ENCODE measurements around the gene RPUSD1.
"Not testable (repeated sequence)": the region's sequence is repeated elsewhere in the genome, so short reads cannot be mapped to it uniquely, and the experiment has no call there.

RPUSD1 gene, protein sequence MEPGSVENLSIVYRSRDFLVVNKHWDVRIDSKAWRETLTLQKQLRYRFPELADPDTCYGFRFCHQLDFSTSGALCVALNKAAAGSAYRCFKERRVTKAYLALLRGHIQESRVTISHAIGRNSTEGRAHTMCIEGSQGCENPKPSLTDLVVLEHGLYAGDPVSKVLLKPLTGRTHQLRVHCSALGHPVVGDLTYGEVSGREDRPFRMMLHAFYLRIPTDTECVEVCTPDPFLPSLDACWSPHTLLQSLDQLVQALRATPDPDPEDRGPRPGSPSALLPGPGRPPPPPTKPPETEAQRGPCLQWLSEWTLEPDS
- 18.7 to 66.6 (median 27.9) reads per million in 3 experiments for total RNA-seq

DNA sequence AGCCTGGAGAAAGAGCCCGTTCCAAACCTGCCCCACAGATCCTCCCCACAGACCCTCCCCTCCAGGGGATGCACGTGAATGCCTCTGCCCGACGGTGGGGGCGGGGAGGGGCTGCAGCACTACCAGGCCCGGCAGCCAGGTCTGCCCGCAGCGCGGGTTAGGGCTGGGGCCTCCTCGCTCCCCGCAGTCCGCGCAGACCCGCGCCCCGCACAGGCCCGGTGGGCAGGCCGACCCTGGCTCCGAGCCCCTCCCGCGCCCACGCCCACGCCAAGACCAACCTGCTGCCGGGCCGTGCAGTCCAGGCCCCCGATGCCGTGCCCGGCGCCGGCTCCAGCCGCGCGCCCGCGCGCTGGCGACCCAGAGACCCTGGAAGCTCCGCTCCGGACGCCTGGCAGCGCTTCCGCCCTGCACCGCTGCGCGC is at the start of gene RPUSD1:
Gene RPUSD1 (minus strand): TSS at position 404 of the 421 bp plus-strand sequence. CDS start 644 bp downstream, outside the sequence.
- no peak for DNase-seq

DNA sequence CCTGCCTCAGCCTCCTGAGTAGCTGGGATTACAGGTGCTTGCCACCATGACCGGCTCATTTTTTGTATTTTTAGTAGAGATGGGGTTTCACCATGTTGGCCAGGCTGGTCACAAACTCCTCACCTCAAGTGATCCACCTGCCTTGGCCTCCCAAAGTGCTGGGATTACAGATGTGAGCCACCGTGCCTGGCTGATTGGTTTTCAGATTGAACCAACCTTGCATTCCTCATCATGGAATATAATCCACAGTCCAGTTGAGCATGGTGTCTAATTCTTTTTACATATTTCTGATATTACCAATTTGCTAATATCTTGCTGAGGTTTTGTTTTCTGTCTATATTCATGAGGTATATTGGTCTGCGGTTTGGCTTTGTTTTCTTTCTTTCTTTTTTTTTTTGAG is 48.6 kb upstream of the RPUSD1 start:
- not testable (repeated sequence) for DNase-seq

DNA sequence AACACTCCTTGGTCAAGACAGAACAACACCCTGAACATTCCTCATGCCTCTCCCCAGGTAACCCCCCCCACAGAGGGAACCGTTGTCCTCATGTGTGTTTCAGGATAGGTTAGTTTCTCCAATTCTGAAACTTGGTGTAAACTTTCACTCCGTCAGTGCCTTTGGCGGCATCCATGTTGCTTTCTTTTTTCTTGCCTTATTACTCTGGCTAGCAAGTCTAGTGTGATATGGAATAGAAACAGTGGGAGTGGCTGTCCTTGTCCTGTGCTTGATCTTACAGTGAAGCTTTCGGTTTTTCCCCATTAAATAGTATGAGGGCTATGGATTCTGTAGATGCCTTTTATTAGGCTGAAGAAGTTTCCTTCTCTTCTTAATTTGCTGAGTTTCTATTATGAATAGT is 48.0 kb upstream of the RPUSD1 start:
- DNase-seq, result no peak

DNA sequence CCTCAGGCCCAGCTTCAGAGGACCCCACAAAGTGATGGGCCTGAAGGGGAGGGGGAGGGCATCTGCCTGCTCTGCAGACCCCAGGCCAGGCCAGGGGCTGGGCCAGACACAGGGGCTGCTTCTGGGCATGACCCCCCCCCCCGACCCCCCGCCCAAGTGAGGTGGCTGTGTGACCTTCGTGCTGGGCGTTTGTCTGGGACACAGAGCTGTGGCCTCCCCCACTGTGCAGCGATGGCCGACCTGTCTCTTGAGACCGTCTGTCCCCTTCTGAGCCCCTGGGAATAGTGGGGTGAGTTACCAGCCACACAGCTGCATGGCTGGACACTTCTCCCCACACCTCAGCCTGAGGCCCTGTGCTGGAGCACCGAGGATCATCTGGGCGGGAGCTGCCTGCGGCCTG is 47.2 kb upstream of the RPUSD1 start:
- no peak for DNase-seq

DNA sequence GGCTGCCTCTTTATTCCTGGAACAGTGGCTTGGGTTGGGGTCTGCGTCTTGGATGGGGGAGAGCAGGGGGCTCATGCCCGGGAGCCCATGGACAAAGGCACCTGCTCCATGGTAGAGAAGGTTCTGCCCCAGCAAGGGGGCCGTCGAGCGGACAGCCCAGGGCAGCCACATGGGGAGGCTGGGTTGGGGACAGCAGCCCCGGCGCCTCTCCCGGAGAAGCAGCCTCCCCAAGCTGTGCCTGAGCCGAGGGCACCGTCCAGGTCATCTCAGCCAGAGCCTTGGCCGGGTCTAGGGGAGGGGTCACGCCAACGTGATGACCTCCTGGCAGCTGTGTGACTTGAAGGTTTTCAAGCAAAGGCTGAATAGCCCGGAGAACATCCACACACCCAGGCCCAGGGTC is 45.2 kb upstream of the RPUSD1 start:
- no peak for DNase-seq

DNA sequence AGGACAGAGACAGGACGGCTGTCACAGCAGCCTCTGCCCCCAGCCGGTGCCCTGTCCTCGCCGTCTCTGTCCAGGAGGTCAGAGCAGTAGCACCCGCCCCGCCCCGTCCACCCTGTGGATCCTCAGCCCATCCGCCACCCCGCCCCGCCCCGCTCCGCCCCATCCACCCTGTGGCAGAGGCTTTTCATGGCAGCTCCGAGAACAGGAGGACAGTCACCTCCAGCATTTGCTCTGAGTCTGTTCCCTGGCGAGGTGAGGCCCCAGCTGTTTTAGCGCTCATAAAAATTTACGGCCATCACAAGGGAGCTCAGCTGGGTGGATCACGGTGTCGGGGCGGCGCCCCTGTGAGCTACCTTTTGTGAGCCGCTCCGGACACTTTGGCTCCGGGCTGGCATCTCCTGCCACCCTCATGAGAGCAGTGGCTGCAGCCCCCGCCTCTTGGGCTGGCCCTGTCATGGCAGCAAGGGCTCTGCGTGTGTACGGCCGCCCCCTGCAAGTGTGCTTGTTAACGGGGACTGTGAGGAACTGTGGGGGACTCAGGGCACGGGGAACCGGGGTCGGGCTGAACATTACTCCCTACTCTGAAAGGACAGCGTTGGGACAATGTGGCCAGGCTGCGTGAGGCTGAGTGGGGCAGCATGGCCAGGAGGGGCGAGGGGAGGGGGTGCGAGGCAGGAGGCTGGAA is 44.6 kb upstream of the RPUSD1 start:
- no peak for DNase-seq

DNA sequence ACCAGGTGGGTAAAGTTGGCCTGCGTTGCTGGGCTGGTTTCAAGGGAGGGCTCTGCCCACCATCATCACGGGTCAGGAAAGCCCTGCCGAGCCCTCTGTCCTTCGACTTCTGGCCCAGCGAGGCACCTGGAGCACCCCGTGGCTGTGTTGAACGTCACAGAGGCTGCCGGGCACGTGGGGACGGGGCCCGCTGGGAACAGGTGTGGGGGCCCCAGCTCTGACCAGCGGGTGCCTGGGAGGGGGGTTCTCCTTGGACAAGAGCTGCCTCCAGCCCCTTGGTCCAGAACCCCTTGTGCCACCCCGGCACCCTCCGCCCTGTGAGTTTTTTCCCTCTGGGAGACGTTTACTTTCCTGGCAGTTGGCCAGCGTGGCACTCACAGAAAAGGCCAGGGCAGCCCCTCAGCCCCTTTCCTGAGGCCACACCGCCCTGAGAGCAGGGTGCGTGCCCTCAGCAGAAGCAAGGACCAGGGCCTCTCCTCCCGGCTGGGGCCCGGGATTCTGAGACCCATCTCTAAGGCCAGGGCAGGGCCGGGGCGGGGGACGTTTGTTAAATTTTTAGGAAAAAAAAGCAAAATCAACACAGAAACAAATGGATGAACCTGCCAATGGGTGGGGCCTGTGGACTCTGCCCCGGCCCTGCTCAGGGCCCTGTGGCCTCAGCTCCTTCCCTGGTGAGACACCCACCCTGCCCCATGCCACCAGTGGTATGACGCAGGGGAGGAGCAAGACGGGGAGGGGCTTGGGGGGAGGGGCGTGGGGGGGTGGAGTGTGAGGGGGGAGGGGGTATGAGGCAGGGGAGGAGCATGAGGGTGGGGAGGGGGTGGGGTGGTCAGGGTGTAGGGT is 43.6 kb upstream of the RPUSD1 start:
- DNase-seq, result no peak

DNA sequence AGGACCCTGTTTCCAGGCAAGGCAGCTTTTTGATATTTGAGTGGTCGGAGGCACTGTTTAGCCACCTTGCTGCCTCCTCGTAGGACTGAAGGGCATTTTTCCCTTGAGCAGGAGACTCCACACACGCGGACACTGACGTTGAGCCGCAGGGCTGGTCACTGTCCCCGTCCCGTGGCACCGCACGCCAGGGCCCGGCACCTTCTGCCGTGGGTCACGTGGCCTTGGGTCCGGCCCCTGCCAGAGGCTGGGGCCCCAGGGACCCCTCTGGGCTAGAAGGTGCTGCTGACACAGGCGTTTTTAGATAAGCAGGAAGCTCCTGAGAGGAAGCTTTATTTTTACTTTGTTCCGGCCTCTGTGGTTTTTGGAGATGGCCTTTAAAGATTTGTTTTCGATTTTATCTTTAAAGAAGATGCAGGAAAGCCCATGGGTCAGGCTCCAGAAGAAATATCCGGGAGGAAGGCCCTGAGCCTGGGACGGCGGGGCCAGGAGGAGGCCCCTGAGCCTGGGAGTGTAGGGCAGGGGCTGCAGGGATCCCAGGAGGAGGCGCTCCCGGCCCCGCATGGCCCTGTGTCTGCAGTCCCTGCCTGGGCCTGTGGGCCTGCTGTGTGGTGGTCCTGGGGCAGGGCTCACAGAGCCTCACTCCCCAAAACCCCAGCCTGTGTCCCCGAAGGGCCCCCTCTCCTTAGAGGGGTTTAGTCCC is 42.8 kb upstream of the RPUSD1 start:
- DNase-seq, result no peak

DNA sequence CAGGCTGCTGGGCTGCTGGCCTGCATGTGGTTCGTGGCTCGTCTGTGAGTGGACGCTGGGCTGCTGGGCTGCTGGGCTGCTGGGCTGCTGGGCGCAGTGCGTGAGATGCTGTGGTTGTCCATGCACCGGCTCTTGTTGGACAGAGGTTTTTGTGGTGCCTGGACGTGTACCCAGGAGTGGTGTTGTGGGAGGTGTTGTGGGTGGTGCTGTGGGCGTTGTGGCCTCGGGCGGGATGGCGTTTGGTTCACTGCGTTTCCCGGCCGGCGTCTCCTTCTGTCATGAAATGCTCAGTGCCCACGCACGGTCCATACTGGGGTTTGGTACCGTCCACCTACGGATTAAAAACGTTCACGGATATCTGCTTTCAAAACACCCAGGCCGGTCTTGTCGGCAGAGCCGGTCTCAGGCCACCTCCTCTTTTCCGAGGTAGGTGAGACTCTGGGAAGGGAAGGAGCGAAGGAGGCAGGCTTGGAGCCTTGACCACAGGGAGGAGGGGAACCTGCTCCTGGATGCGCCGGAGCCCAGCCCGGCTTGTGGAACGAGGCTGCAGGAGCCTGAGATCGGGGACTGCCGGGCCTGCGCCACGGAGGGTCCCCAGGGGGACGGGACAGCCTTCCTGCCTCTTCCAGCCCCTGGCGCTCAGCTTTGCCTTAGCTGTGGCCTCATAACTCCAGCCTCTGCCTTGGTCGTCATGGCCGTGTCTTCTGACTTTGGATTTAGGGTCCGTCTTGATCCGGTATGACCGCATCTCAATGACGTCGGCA is 42.1 kb upstream of the RPUSD1 start:
- DNase-seq, result no peak

DNA sequence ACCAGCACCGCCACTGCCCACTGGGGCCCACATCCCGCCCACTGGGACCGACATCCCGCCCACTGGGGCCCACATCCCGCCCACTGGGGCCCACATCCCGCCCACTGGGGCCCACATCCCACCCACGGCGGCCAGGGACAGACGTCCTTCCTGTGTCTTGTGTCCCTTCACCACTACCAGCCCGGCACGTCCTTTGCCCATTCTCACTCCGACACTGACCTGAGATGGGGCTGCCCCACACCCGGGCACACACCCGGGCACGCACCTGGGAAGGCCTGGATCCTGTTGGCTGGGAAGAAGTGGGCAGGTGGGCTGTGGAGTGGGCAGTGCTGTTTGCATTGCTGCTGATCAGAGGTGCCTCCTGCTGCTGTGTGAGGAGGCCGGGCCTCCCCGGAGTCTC is 40.7 kb upstream of the RPUSD1 start:
- DNase-seq, result no peak

DNA sequence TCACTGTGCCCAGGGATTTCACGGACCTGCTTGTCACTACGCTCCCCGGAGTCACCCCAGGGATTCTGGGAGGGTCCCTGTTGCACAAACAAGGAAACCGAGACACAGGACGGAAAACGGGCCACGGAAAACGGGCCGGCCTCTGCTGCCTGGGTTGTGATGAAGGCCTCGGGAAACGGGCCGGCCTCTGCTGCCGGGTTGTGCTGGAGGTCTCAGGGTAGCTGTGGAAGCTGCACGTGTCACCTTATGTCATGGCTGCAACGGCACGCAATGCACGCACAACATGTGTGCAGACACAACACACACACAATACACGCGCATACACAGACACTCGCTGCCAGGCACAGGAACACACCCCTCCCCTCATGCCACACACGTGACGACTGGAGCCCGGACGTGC is 39.3 kb upstream of the RPUSD1 start:
- DNase-seq, result no peak

DNA sequence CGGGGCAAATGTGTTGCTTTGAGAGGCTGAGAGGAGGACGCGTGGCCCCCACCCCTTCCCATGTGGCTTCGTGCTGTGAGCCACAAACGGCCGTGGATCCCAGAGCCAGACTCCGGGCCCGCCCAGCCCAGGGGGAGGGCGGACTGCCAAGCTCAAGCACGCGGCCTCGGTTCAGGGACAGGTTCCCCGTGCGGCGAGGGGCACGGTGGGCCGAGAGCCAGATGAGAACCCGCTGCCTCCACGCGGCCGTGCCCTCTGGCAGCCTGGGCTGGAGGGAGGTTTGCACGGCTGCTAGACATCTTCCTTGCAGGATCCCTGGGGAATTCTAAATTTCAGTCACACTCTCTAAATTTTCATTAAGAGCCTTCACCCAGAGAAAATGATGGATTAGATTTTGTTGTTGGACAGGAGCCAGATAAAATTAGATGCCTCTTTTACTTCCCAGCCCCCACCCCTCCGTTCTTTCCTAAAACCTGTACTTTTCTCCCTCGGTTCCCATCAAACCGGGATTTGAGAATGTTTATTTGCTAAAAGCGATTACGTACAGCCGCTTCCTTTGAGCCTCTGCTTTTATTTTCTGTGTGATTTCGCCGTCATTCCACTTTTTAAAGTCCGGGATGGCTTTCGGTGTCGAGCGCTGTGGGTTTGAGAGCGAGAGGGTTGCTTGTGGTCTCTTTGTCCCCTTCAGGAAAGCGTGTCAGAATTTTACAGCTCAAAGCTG is 37.3 kb upstream of the RPUSD1 start:
- DNase-seq, result no peak

DNA sequence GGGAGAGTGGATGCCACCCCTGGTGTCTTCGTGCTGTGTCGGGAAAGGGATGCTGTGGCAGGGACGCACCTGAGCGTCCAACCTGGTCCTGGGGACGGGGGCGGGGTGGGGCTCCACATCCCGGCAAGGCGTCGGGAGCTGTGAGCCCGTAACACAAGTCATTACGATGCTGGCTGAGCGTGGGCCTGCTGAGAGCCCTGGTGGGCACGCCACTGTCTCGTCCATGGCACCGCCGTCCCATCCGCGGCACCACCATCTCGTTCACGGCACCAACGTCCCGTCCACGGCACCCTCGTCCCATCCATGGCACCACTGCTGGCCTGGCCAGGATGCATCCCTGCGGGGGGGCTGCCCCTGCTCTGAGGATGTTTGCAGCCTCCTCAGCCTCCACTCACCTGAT is 36.4 kb upstream of the RPUSD1 start:
- DNase-seq, result no peak

DNA sequence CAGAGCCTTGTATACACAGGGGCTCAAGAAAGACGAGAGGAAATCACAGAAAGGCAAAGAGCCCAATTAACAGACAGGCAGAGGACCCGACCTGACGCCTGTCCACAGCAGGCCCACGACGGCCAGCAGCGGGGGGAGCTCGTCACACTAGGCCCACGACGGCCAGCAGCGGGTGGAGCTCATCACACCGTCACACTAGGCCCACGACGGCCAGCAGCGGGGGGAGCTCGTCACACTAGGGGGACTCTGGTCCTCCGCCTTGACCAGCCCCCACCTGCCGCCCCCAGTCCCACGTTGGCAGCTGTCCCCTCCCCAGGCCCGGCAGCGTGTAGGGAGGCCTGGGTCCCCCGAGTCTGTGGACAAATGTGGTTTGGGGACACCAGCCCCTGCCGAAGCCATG is 36.0 kb upstream of the RPUSD1 start:
- DNase-seq, result no peak

DNA sequence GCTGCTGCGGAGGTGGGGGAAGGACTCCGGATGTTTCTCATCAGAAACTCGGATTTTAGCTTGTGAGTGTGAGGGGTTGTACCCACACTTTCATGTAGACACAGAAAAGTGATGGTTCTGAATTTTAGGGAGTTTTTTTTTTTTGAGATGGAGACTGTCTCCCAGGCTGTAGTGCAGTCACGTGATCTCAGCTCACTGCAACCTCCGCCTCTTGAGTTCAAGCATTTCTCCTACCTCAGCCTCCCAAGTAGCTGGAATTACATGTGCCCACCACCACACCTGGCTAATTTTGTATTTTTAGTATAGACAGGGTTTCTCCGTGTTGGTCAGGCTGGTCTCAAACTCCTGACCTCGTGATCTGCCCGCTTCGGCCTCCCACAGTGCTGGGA is 34.7 kb upstream of the RPUSD1 start:
- no peak for DNase-seq

DNA sequence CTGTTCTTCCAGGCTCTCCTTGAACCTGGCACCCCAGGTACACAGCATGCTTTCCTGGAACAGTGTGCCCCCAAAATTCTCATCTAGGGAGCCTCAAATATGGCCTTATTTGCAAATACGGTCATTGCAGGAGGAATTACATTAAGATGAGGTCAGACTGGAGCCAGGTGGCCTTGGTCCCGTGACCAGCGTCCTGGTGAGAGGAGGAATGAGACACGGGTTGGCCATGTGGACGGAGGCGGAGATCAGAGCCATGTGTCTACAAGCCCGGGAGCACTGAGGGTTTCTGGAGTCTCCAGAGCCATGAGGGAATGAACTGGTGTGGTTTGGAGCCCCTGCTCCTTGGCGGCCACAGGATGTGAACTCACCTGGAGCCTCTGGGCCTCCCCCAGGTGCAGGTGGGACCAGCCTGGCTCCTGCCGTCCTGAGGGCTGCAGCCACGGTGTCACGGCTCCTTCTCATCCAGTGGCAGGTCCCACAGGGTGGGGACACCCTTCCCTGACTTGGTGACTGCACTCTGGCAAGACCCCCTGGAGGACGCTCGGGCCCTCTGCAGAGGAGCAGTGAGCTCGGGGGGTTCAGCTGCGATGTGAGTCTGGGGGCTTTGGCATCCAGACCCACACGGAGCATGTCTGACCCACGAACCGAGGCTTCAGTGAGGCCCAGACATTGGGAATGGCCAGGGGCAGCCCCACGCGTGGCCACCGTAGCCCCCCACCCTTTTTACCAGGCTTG is 34.2 kb upstream of the RPUSD1 start:
- DNase-seq, result no peak

DNA sequence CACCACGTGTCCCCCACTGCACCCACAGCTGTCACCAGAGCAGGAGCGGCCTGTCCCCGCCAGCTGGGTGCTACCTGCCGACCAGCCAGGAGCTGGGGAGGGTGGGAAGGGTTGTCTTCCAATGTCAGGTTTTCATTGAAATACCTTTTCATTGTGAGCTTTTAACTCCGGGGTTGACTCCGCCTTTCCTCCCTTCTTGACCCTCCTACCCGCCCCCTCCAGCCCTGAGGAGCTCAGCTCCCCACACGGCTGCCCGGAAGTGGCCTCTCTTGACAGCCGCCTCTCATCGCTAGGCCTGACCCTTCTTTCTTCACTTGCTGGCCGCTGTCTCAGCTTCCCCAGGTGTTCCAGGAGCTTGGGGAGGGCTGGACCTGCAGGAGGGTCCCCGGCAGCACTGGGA is 33.6 kb upstream of the RPUSD1 start:
- DNase-seq, result no peak

DNA sequence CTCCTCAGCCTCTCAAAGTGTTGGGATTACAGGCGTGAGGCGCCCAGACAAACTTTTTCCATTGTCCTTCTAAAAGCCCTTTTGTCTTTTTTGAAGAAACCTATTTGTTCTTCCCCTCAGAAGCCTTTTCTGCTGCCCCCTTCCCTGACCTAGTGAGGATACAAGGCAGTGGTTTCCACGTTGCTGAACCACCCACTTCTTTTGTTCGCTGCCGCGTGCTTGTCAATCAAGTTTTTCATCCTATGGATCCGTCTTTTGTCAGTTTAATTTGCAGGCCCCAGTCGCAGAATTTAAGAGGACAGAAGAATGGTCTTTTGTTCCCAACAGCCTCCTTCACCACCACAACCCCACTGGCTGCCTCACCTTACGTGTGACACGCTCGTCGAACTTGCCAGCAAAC is 32.6 kb upstream of the RPUSD1 start:
- DNase-seq, result no peak

DNA sequence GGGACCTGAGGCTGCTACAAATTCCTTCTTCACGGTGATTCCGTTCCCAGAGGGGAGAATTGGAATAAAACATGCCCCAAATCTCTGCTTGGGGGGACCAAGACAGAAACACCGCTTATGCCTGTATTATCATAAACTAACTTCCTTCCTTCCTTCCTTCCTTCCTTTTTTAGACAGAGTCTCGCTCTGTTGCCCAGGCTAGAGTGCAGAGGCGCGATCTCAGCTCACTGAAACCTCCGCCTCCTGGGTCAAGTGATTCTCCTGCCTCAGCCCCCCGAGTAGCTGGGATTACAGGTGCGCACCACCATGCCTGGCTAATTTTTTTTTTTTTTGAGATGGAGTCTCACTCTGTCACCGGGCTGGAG is 31.8 kb upstream of the RPUSD1 start:
- not testable (repeated sequence) for DNase-seq

DNA sequence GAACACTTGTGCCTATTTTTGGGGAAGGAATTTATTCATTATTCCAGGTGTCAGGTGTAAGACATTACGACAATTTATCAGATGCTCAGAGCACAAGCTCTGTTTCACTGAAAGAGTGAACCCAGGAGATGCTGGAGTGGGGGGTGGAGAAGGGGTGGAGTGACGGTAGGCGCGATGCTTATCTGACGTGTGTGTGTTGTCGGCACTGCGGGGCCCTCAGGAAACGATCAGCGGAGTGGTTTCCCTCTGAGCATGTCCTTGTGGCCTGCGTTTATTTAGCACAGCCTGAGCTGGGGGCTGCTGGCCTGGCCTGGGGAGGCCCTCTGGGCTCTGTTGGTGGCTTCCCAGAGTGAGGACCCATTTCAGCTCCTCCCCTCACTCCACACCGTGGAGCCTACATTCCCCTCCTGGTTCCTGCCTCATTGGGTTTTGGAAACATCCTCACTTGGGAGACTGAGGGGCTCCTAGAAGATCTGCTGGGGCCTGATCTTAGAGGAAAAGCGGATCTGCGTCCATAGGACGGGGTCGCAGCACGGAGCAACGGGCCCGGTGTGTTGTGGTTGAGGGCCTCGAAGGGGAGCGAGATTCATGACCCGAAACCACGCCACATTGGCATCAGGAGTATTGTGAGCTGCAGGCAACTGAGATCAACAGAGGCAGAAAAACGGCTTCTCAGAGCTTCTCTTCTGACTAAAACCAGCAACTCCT is 31.3 kb upstream of the RPUSD1 start:
- peak; percentile 55 for DNase-seq
